Stomach smooth muscle (tissue), 2 donors: ENCODE data around the gene MAB21L4.

Experiments
- H3K27ac ChIP-seq: one replicate; pipeline ENCODE4 v1.7.0; 2013; ENCODE audit warnings: mild to moderate bottlenecking, low read length, inconsistent platforms
- H3K27me3 ChIP-seq, 2 donors: one replicate each; pipeline ENCODE4 v1.7.0; 2013; ENCODE audit warnings: low read length in 2 of 2; ENCODE audit not compliant: insufficient read depth in 2 of 2, control insufficient read depth in 1 of 2
- H3K36me3 ChIP-seq, 2 donors: one replicate each; pipeline ENCODE4 v1.7.0; 2013; ENCODE audit warnings: low read length in 2 of 2; ENCODE audit not compliant: control insufficient read depth in 2 of 2, insufficient read depth in 2 of 2
- H3K4me1 ChIP-seq: one replicate; pipeline ENCODE4 v1.7.0; 2013; ENCODE audit warnings: low read length; ENCODE audit not compliant: control insufficient read depth, insufficient read depth
- H3K4me3 ChIP-seq, 2 donors: one replicate each; pipeline ENCODE4 v1.7.0; 2013; ENCODE audit warnings: low read length in 2 of 2
- H3K9ac ChIP-seq, 2 donors: one replicate each; pipeline ENCODE4 v1.7.0; 2013; ENCODE audit warnings: low read length in 2 of 2, mild to moderate bottlenecking in 1 of 2
- H3K9me3 ChIP-seq, 2 donors: one replicate each; pipeline ENCODE4 v1.7.0; 2013; ENCODE audit warnings: low read length in 2 of 2; ENCODE audit not compliant: control insufficient read depth in 2 of 2
- donor health status: healthy.
- donor health status: Pancreatic carcinoma.

The MAB21L4 gene

DNA sequence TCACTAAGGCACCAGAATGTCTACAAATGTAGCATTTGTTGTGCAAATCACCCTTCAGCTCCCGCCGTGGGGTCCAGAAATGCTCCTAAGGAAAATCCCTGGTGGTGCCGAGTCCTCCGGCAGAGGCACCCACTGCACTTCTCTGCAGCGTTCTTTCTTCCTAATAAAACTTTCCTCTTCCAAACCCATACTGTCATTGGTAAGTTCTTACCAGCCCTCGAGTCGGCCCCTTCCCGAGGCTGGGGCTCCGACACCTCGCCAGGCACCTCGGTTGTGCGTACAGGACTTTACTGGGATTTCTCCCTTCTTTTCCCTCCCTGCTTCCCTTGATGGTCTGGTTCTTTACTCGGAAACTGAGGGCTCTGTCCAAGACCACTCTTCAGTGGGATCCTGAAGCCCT lies 37.6 kb downstream of the MAB21L4 start:
- H3K4me1 ChIP-seq, result no peaks in the 10 kb centered on the region
- no peak overlapping the region for H3K9ac ChIP-seq
- H3K4me3 ChIP-seq, result no peak overlapping the region
- H3K27ac ChIP-seq, result no peak overlapping the region
- H3K27me3 ChIP-seq, result peaks cover 0 to 9% of the 10 kb centered on the region in 2 donors
- no peaks in the 10 kb centered on the region for H3K9me3 ChIP-seq
- H3K36me3 ChIP-seq, result no peaks in the 10 kb centered on the region

- Histone ChIP-seq H3K36me3 (no peaks in the 10 kb centered on the region), H3K9ac (no peak overlapping the region), H3K27ac (no peak overlapping the region), H3K4me1 (no peaks in the 10 kb centered on the region), H3K27me3 (peaks cover 0 to 9% of the 10 kb centered on the region in 2 donors), H3K4me3 (no peak overlapping the region), H3K9me3 (no peaks in the 10 kb centered on the region)
These were observed 38.6 kb downstream of the MAB21L4 start for GRCh38 chr2:240857039-240858008.

GRCh38 chr2:240856151-240856980 lies 39.6 kb downstream of the MAB21L4 start:
- Histone ChIP-seq H3K27me3 (peaks cover 0 to 9% of the 10 kb centered on the region in 2 donors), H3K27ac (no peak overlapping the region), H3K36me3 (no peaks in the 10 kb centered on the region), H3K4me3 (no peak overlapping the region), H3K9me3 (no peaks in the 10 kb centered on the region), H3K9ac (no peak overlapping the region), H3K4me1 (peaks cover 2% of the 10 kb centered on the region)

GRCh38 chr2:240855670-240856069 lies 40.3 kb downstream of the MAB21L4 start:
- Histone ChIP-seq H3K27ac (no peak overlapping the region), H3K27me3 (peaks cover 2 to 9% of the 10 kb centered on the region in 2 donors), H3K4me1 (peaks cover 2% of the 10 kb centered on the region), H3K36me3 (no peaks in the 10 kb centered on the region), H3K4me3 (no peak overlapping the region), H3K9me3 (no peaks in the 10 kb centered on the region), H3K9ac (no peak overlapping the region)

- Histone ChIP-seq H3K9ac (no peak overlapping the region), H3K27ac (no peak overlapping the region), H3K9me3 (no peaks in the 10 kb centered on the region), H3K36me3 (no peaks in the 10 kb centered on the region), H3K4me3 (no peak overlapping the region), H3K27me3 (peaks cover 2 to 5% of the 10 kb centered on the region in 2 donors), H3K4me1 (peaks cover 2% of the 10 kb centered on the region)
These were observed 43.2 kb downstream of the MAB21L4 start for GRCh38 chr2:240852671-240853314.

DNA sequence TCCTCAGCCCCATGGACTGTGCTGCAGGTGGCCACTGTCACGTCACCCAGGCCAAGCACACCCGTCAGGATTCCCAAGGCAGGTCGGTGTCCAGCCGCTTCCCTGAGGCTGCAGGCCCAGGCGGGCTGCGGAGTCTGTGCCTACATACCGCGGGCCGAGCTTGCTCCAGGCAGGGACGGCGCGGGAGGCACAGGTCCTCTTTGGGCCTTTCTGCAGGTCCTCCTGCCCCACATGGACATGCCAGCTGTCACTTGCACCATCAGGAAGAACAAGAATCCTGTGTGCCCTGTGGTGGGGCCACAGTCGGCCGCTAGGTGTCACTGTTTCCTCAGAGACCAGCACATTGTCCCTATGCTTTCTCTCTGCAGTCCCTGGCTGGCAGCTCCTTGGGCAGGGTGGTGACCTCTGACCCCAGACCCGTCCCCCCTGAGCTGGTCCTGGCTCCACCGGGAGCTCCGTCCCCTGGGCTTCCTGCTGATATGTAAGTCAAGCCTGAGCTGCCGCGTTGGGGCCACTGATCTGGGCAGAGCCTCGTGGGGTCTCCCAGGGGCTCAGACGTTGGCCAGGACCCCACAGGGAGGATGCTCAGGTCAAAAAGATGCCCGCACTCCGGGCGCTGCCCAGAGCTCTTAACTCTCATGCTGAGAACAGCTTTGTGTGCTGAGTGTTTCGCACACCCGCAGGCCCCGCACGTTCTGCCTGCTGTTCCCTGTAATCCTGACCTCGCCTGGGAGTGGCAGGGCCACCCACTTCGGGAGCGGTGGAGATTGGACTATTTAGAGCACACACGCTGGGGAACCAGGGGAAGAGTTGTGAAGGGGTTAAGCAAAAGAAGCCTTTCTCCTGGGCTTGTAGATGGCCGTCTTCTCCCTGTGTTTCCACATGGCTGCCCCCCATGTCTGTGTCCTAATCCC lies 44.6 kb downstream of the MAB21L4 start:
- no peaks in the 10 kb centered on the region for H3K36me3 ChIP-seq

GRCh38 chr2:240850756-240851077 lies 45.2 kb downstream of the MAB21L4 start:
- Histone ChIP-seq H3K4me1 (peaks cover 2% of the 10 kb centered on the region), H3K9ac (no peak overlapping the region), H3K4me3 (no peak overlapping the region), H3K27me3 (peaks cover 0 to 3% of the 10 kb centered on the region in 2 donors), H3K36me3 (no peaks in the 10 kb centered on the region), H3K9me3 (no peaks in the 10 kb centered on the region), H3K27ac (no peak overlapping the region)

More for the DNA sequence above, 44.6 kb downstream of the MAB21L4 start:
- no peak overlapping the region for H3K27ac ChIP-seq
- peaks cover 2% of the 10 kb centered on the region for H3K4me1 ChIP-seq
- H3K9ac ChIP-seq, result no peak overlapping the region
- H3K9me3 ChIP-seq, result no peaks in the 10 kb centered on the region
- peaks cover 2 to 3% of the 10 kb centered on the region in 2 donors for H3K27me3 ChIP-seq
- no peak overlapping the region for H3K4me3 ChIP-seq

GRCh38 chr2:240850026-240850425 lies 45.9 kb downstream of the MAB21L4 start:
- no peaks in the 10 kb centered on the region for H3K36me3 ChIP-seq
- peaks cover 0 to 3% of the 10 kb centered on the region in 2 donors for H3K27me3 ChIP-seq
- H3K9me3 ChIP-seq, result no peaks in the 10 kb centered on the region

DNA sequence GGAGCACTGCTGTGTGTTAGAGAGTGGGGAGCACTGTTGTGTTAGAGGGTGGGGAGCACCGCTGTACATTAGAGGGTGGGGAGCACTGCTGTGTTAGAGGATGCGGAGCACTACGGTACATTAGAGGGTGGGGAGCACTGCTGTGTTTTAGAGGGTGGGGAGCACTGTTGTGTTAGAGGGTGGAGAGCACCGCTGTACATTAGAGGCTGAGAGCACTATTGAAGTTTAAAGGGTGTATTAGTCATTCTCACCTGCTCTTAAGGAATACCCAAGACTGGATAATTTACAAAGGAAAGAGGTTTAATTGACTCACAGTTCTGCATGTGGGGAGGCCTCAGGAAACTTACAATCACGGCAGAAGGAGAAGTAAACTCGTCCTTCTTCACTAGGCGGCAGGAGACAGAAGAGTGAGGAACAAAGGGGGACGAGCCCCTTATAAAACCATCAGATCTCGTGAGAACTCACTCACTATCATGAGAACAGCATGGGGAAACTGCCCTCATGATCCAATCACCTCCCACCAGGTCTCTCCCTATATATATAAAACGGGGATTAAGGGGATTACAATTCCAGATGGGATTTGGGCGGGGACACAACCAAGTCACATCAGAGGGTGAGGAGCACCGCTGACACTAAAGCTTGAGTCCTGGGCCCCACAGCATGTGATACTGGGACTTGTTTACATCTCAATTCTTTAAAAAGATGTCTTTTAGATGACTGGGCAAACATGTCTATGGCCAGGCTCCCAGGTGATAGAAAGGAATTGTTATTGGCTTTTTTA lies 46.9 kb downstream of the MAB21L4 start:
- Histone ChIP-seq H3K36me3 (no peaks in the 10 kb centered on the region), H3K27ac (no peak overlapping the region), H3K9ac (no peak overlapping the region), H3K9me3 (no peaks in the 10 kb centered on the region), H3K4me3 (no peak overlapping the region), H3K27me3 (peaks cover 0 to 3% of the 10 kb centered on the region in 2 donors), H3K4me1 (peaks cover 2% of the 10 kb centered on the region)

More at GRCh38 chr2:240850026-240850425, 45.9 kb downstream of the MAB21L4 start:
- Histone ChIP-seq H3K27ac (no peak overlapping the region), H3K4me3 (no peak overlapping the region), H3K4me1 (peaks cover 2% of the 10 kb centered on the region), H3K9ac (no peak overlapping the region)
